HEK293 (cell line): Measurements from ENCODE around the gene PXMP2.
A peak's percentile ranks its signal among the peaks of the same experiment; 100 is the strongest.

Experiments used
- CTCF ChIA-PET: fragments of 350-600 bp; formaldehyde crosslinking; extraction: SDS; loops from one replicate; lab custom pipeline; 2021; ENCODE audit warnings: antibody characterized with exemption; lab: Yijun Ruan, JAX
- POLR2A ChIA-PET: fragments of 300-600 bp; formaldehyde crosslinking; extraction: SDS; loops from one replicate; lab custom pipeline; 2020; ENCODE audit warnings: antibody characterized with exemption, inconsistent platforms; lab: Yijun Ruan, JAX
- H3K27ac ChIP-seq: fragments of 200-500 bp; sonication (Bioruptor generic); 2 replicates; pipeline ENCODE4 v1.5.1; 2014; ENCODE audit warnings: low read depth, low read length, control low read depth, inconsistent platforms; ENCODE audit errors: extremely low read depth
- H3K36me3 ChIP-seq, 2 experiments: fragments of 200-500 bp in 1 of 2; sonication (Bioruptor generic) in 1 of 2; 1 replicate in 1 of 2; 2 replicates in 1 of 2; pipeline ENCODE4 v1.5.1; 2014 to 2017; ENCODE audit warnings: inconsistent platforms in 2 of 2, low read length in 2 of 2; ENCODE audit not compliant: control insufficient read depth in 2 of 2, insufficient read depth in 1 of 2
- H3K4me1 ChIP-seq: fragments of 200-500 bp; sonication (Bioruptor generic); 2 replicates; pipeline ENCODE4 v1.5.1; 2014; ENCODE audit warnings: mild to moderate bottlenecking, low read length, inconsistent platforms; ENCODE audit not compliant: control insufficient read depth, insufficient read depth
- H3K4me3 ChIP-seq: 2 replicates; pipeline ENCODE4 v1.5.1; 2011; ENCODE audit warnings: low read depth, mild to moderate bottlenecking, control low read depth, low read length, moderate library complexity
- H3K9me3 ChIP-seq: fragments of 200-500 bp; sonication (Bioruptor generic); 2 replicates; pipeline ENCODE4 v1.5.1; 2014; ENCODE audit warnings: low read depth, low read length, inconsistent platforms; ENCODE audit not compliant: control insufficient read depth, insufficient read depth
- KLF1 ChIP-seq: fragments of 450-650 bp; formaldehyde crosslinking; IDR thresholded peaks from 2 replicates; pipeline ENCODE4 v1.5.1; 2016; ENCODE audit warnings: missing biosample characterization, missing genetic modification characterization
- MYNN ChIP-seq: fragments of 450-650 bp; formaldehyde crosslinking; IDR thresholded peaks from 2 replicates; pipeline ENCODE4 v1.5.1; 2016; ENCODE audit warnings: missing biosample characterization, missing genetic modification characterization, borderline replicate concordance
- SCRT1 ChIP-seq: fragments of 450-650 bp; formaldehyde crosslinking; IDR thresholded peaks from 2 replicates; pipeline ENCODE4 v1.5.1; 2016; ENCODE audit warnings: missing biosample characterization, missing genetic modification characterization, borderline replicate concordance
- SCRT2 ChIP-seq: fragments of 450-650 bp; formaldehyde crosslinking; IDR thresholded peaks from 2 replicates; pipeline ENCODE4 v1.5.1; 2016; ENCODE audit warnings: missing biosample characterization, missing genetic modification characterization
- ZNF18 ChIP-seq: fragments of 450-650 bp; formaldehyde crosslinking; IDR thresholded peaks from 2 replicates; pipeline ENCODE4 v1.5.1; 2016; ENCODE audit warnings: missing biosample characterization, missing genetic modification characterization
- ZNF600 ChIP-seq: fragments of 450-650 bp; formaldehyde crosslinking; IDR thresholded peaks from 2 replicates; pipeline ENCODE4 v1.5.1; 2016; ENCODE audit warnings: missing biosample characterization, missing genetic modification characterization
- ZNF623 ChIP-seq: fragments of 450-650 bp; formaldehyde crosslinking; IDR thresholded peaks from 2 replicates; pipeline ENCODE4 v1.5.1; 2016; ENCODE audit warnings: missing biosample characterization, missing genetic modification characterization
- ZNF768 ChIP-seq: fragments of 450-650 bp; formaldehyde crosslinking; IDR thresholded peaks from 2 replicates; pipeline ENCODE4 v1.5.1; 2018; ENCODE audit warnings: missing biosample characterization, mild to moderate bottlenecking, missing genetic modification characterization
- ZSCAN5A ChIP-seq: fragments of 450-650 bp; formaldehyde crosslinking; IDR thresholded peaks from 2 replicates; pipeline ENCODE4 v1.5.1; 2016; ENCODE audit warnings: missing biosample characterization, missing genetic modification characterization

PXMP2 gene

DNA sequence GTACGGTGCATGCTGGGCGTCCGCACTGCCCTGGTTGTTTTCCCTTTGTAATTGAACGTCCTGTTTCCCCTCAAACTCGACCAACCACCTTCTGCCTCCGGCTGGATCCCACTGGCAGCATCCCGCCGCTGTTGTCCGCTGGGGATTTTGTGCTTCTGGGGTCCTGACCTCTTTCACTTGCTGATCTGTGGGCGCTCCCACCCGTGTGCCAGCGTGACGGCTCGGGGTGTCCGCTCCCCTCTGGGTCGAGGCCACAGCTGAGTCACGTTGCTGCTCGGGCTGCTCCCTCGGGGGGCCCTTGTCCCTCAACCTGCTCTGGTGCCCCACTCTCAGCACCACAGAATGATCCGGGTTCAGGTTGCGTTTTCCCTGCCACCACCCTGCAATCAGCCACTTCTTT, 31.3 kb downstream of the PXMP2 start:
- TF ChIP-seq KLF1 (peak; percentile 25; the same call in 1 of the 2 replicates), ZNF768 (tag by site-specific recombination) (no peak), MYNN (tag by site-specific recombination) (no peak)
- H3K4me3 ChIP-seq: no peak overlapping the region
- H3K36me3 ChIP-seq: peaks cover 28 to 86% of the 10 kb centered on the region in 2 experiments; a peak in 2 of 3 replicates
- H3K4me1 ChIP-seq: no peaks in the 10 kb centered on the region
- no peaks in the 10 kb centered on the region for H3K9me3 ChIP-seq
- ChIA-PET CTCF (no interaction called here), POLR2A (no interaction called here)
- H3K27ac ChIP-seq: 0 out of 2 replicates have a peak overlapping the region, but pooled peaks have one; percentile 37

DNA sequence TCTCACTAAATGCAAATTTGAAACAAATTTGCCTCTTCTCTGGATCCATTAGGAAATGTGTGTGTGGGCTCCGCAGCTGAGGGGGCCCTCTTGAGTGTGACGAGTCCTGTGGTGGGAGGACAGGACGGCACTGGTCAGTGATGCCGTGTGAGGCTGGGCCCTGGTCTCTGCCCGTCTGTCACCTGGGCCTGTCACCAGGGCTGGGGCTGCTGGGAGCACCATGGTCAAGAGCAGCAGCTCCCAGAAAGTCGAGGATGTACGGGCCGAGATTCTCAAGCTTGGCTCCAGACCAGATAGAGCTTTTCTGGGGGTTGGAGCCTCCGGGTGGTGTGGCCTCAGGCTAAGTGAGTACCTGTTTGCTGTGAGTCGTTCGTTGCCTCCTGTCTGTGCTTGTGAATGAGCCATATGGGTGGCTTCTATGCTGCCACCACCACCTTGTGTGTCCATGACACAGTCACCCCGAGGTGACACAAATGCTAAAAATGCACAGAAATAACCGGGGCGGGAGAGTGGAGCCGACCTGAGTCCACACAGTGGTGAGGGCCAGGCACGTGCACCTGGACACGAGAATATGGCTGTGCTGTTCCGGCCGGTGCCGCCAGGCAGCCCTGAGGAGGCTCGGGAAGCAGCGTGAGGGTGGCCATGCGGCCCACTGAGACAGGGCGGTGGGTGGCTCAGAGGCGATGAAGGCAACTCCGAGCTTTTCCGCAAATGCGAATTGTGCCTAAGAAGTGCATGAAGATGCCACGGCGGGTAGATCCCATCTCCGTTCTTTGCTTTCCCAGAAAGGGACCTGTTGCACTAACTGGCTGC, 32.0 kb downstream of the PXMP2 start:
- H3K4me1 ChIP-seq: no peaks in the 10 kb centered on the region
- no peak overlapping the region for H3K4me3 ChIP-seq
- no peaks in the 10 kb centered on the region for H3K9me3 ChIP-seq
- TF ChIP-seq ZNF623 (tag by site-specific recombination) (no peak), SCRT1 (tag by site-specific recombination) (peak; percentile 9; the same call in 1 of the 2 replicates), SCRT2 (tag by site-specific recombination) (peak; percentile 89)
- TF ChIP-seq, all 188 proteins: peak for 2
- Histone ChIP-seq H3K36me3 (peaks cover 27 to 87% of the 10 kb centered on the region in 2 experiments; a peak in 2 of 3 replicates), H3K27ac (0 out of 2 replicates have a peak overlapping the region, but pooled peaks have one; percentile 37)
- POLR2A ChIA-PET: no interaction called here
- CTCF ChIA-PET: no interaction called here

DNA sequence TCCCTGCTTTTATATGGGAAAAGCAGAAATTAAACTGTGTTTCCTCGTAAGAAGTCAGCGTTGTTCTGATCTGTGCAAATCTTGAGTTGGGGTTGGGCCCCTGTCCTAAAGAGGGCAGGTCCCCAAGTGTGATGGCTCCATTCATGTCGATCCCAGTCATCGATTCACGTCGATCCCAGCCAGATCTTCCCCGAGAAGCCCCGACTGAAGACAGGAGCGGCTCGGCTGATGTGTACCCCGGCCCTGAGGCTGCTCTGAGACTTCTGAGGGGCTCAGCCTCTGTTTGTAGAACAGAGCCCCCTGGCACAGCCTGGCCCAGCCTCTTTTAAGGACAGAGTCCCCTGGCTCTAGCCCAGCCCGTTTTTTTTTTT, 32.6 kb downstream of the PXMP2 start:
- Histone ChIP-seq H3K36me3 (peaks cover 29 to 87% of the 10 kb centered on the region in 2 experiments; a peak in 2 of 3 replicates), H3K4me3 (no peak overlapping the region), H3K27ac (no peak overlapping the region), H3K9me3 (no peaks in the 10 kb centered on the region), H3K4me1 (no peaks in the 10 kb centered on the region)
- ChIA-PET POLR2A (interaction anchor here (0.7 kb wide), 1 partner anchor 35 kb away, joined by 3 read pairs; no protein-coding TSS in a partner anchor), CTCF (no interaction called here)
- TF ChIP-seq SCRT2 (tag by site-specific recombination): peak; percentile 7
- no peak for TF ChIP-seq ZSCAN5A (tag by site-specific recombination)

- H3K36me3 ChIP-seq: peaks cover 29 to 89% of the 10 kb centered on the region in 2 experiments
- no peaks in the 10 kb centered on the region for H3K4me1 ChIP-seq
- H3K4me3 ChIP-seq: no peak overlapping the region
- TF ChIP-seq ZNF18 (tag by site-specific recombination) (no peak), MYNN (tag by site-specific recombination) (no peak), ZNF600 (peak; percentile 30; the same call in 1 of the 2 replicates)
- H3K9me3 ChIP-seq: no peaks in the 10 kb centered on the region
- ChIA-PET CTCF (no interaction called here), POLR2A (interaction anchor here (0.7 kb wide), 1 partner anchor 34 kb away, joined by 3 read pairs; no protein-coding TSS in a partner anchor)
- no peak overlapping the region for H3K27ac ChIP-seq
Measured at GRCh38 chr12:132720606-132721345, 33.4 kb downstream of the PXMP2 start.
